MM.1S (cell line): Measurements from ENCODE around the gene SH3GL2.

Source experiments
- DNase-seq: peaks from one replicate; pipeline ENCODE4 v3.0.0-alpha.2; 2015
- H2AFZ ChIP-seq: fragments of 300-600 bp; sonication (generic); 2 replicates; pipeline ENCODE4 v1.6.0; 2016; ENCODE audit warnings: antibody characterized with exemption, low read length
- H3F3A ChIP-seq: fragments of 300-600 bp; sonication (generic); 2 replicates; pipeline ENCODE4 v1.6.1; 2016; ENCODE audit warnings: mild to moderate bottlenecking, antibody characterized with exemption, low read length, moderate library complexity, mixed read lengths; ENCODE audit not compliant: insufficient read depth
- H3K27ac ChIP-seq: fragments of 300-600 bp; sonication (generic); 2 replicates; pipeline ENCODE4 v1.5.1; 2016; ENCODE audit warnings: mild to moderate bottlenecking, low read length
- H3K27me3 ChIP-seq: fragments of 300-600 bp; sonication (generic); replicated peaks from 2 replicates; pipeline ENCODE4 v1.6.0; 2016; ENCODE audit warnings: low read length; ENCODE audit not compliant: insufficient read depth
- H3K36me3 ChIP-seq: fragments of 300-600 bp; sonication (generic); replicated peaks from 2 replicates; pipeline ENCODE4 v1.6.1; 2016; ENCODE audit warnings: mild to moderate bottlenecking, low read length, mixed read lengths; ENCODE audit not compliant: insufficient read depth
- H3K4me1 ChIP-seq: fragments of 300-600 bp; sonication (generic); 2 replicates; pipeline ENCODE4 v1.6.1; 2016; ENCODE audit warnings: low read length, mixed read lengths
- H3K4me2 ChIP-seq: fragments of 300-600 bp; sonication (generic); 2 replicates; pipeline ENCODE4 v1.6.0; 2016; ENCODE audit warnings: low read depth, low read length
- H3K4me3 ChIP-seq: fragments of 300-600 bp; sonication (generic); 2 replicates; pipeline ENCODE4 v1.5.1; 2016; ENCODE audit warnings: low read length, mixed read lengths
- H3K79me2 ChIP-seq: fragments of 300-600 bp; sonication (generic); 2 replicates; pipeline ENCODE4 v1.6.1; 2016; ENCODE audit warnings: mixed run types, low read length, mixed read lengths
- H3K9ac ChIP-seq: fragments of 300-600 bp; sonication (generic); 2 replicates; pipeline ENCODE4 v1.6.1; 2016; ENCODE audit warnings: low read length, mixed read lengths
- H3K9me2 ChIP-seq: fragments of 300-600 bp; sonication (generic); replicated peaks from 2 replicates; pipeline ENCODE4 v1.6.1; 2016; ENCODE audit warnings: mild to moderate bottlenecking, low read length, mixed read lengths; ENCODE audit not compliant: insufficient read depth
- H3K9me3 ChIP-seq: fragments of 300-600 bp; sonication (generic); replicated peaks from 2 replicates; pipeline ENCODE4 v1.6.1; 2016; ENCODE audit warnings: mild to moderate bottlenecking, low read length, mixed read lengths; ENCODE audit not compliant: insufficient read depth
- H4K20me1 ChIP-seq: fragments of 300-600 bp; sonication (generic); 2 replicates; pipeline ENCODE4 v1.6.1; 2016; ENCODE audit warnings: mild to moderate bottlenecking, low read length, moderate library complexity, mixed read lengths; ENCODE audit not compliant: insufficient read depth
- CTCF ChIP-seq: fragments of 300-600 bp; sonication (generic); IDR thresholded peaks from 2 replicates; pipeline ENCODE4 v1.5.1; 2016; ENCODE audit warnings: antibody characterized with exemption, low read length, mixed read lengths
- EZH2 ChIP-seq: fragments of 300-600 bp; sonication (generic); optimal IDR thresholded peaks from 2 replicates; pipeline ENCODE3; 2017; ENCODE audit warnings: low read depth, mild to moderate bottlenecking, antibody characterized with exemption, low read length, mixed read lengths
- EZH2phosphoT487 ChIP-seq: fragments of 300-600 bp; sonication (generic); IDR thresholded peaks from 2 replicates; pipeline ENCODE4 v1.6.1; 2018; ENCODE audit warnings: antibody characterized with exemption, low read length

The SH3GL2 gene

GRCh38 chr9:17795744-17796143, 216.9 kb downstream of the SH3GL2 start:
- no peaks in the 10 kb centered on the region for H3K4me1 ChIP-seq
- H3K36me3 ChIP-seq = no peaks in the 10 kb centered on the region
- TF ChIP-seq EZH2phosphoT487 (no peak), EZH2 (no peak), CTCF (no peak)
- no peaks in the 10 kb centered on the region for H3K27me3 ChIP-seq
- H3K9me3 ChIP-seq = no peaks in the 10 kb centered on the region
- DNase-seq = no peak
- H3K4me3 ChIP-seq = no peak overlapping the region
- H3K79me2 ChIP-seq = no peaks in the 10 kb centered on the region
- H3K27ac ChIP-seq = no peak overlapping the region
- H3K9ac ChIP-seq = no peak overlapping the region
- no peak overlapping the region for H3K4me2 ChIP-seq
- no peak overlapping the region for H2AFZ ChIP-seq
- H3F3A ChIP-seq = no peaks in the 10 kb centered on the region
- no peaks in the 10 kb centered on the region for H3K9me2 ChIP-seq
- no peaks in the 10 kb centered on the region for H4K20me1 ChIP-seq

GRCh38 chr9:17799369-17799768, 220.5 kb downstream of the SH3GL2 start:
- no peak for DNase-seq
- H3F3A ChIP-seq = no peaks in the 10 kb centered on the region
- H3K9me3 ChIP-seq = no peaks in the 10 kb centered on the region
- H3K4me1 ChIP-seq = no peaks in the 10 kb centered on the region
- no peak overlapping the region for H3K4me2 ChIP-seq
- no peaks in the 10 kb centered on the region for H4K20me1 ChIP-seq
- no peak overlapping the region for H3K4me3 ChIP-seq
- no peaks in the 10 kb centered on the region for H3K27me3 ChIP-seq
- H3K27ac ChIP-seq = no peak overlapping the region
- H3K79me2 ChIP-seq = no peaks in the 10 kb centered on the region
- H3K9me2 ChIP-seq = no peaks in the 10 kb centered on the region
- no peak overlapping the region for H2AFZ ChIP-seq
- H3K36me3 ChIP-seq = no peaks in the 10 kb centered on the region
- H3K9ac ChIP-seq = no peak overlapping the region
- TF ChIP-seq EZH2phosphoT487 (no peak), CTCF (no peak), EZH2 (no peak)

GRCh38 chr9:17800418-17800817, 221.6 kb downstream of the SH3GL2 start:
- no peaks in the 10 kb centered on the region for H3K79me2 ChIP-seq
- no peak overlapping the region for H3K4me2 ChIP-seq
- H3K9me2 ChIP-seq = no peaks in the 10 kb centered on the region
- H3K4me3 ChIP-seq = no peak overlapping the region
- no peaks in the 10 kb centered on the region for H3K9me3 ChIP-seq
- H3K9ac ChIP-seq = no peak overlapping the region
- no peaks in the 10 kb centered on the region for H4K20me1 ChIP-seq
- H3K36me3 ChIP-seq = no peaks in the 10 kb centered on the region
- H3K4me1 ChIP-seq = no peaks in the 10 kb centered on the region
- H2AFZ ChIP-seq = no peak overlapping the region
- no peaks in the 10 kb centered on the region for H3K27me3 ChIP-seq
- H3K27ac ChIP-seq = no peak overlapping the region
- no peak for TF ChIP-seq EZH2phosphoT487
- TF ChIP-seq EZH2 = no peak
- no peak for TF ChIP-seq CTCF
- no peaks in the 10 kb centered on the region for H3F3A ChIP-seq
- no peak for DNase-seq
